GM18951 (cell line): ENCODE results near the gene MCMBP.
"Not testable (repeated sequence)": the region's sequence is repeated elsewhere in the genome, so short reads cannot be mapped to it uniquely, and the experiment has no call there.

ENCODE experiments used
- POLR2A ChIP-seq: IDR thresholded peaks from 4 replicates; pipeline ENCODE4 v1.6.1; 2011; ENCODE audit warnings: mild to moderate bottlenecking; ENCODE audit not compliant: insufficient read length, insufficient read depth; ENCODE audit errors: extremely low read depth
- in situ Hi-C: fragments of 300-500 bp; cut with MboI; formaldehyde crosslinking; loops from one replicate; pipeline ENCODE4 v1.12.0; 2022; ENCODE audit warnings: low sequenced_read_pairs, mixed read lengths, inconsistent platforms; ENCODE audit not compliant: unreplicated experiment

MCMBP gene

DNA sequence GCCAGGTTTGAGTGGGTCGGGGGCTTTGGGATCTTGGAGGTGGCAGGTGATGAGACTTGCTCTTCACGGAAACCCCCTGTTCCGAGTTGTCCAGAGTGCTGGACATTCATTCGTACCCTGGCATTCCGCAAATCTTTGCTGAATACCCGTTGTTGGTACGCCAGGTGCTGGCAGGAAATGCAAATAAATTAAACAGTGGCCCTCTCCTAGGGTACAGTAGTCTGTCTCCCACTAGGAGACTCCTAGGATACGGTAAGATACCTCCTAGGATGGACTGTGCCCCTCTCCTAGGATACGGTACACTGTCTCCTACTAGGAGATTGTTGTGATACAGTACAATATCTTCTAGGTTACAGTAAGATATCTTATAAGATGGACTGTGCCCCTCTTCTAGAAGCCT lies 20.4 kb upstream of the MCMBP start:
- in situ Hi-C loops, result no loop called here
- TF ChIP-seq POLR2A, result no peak

DNA sequence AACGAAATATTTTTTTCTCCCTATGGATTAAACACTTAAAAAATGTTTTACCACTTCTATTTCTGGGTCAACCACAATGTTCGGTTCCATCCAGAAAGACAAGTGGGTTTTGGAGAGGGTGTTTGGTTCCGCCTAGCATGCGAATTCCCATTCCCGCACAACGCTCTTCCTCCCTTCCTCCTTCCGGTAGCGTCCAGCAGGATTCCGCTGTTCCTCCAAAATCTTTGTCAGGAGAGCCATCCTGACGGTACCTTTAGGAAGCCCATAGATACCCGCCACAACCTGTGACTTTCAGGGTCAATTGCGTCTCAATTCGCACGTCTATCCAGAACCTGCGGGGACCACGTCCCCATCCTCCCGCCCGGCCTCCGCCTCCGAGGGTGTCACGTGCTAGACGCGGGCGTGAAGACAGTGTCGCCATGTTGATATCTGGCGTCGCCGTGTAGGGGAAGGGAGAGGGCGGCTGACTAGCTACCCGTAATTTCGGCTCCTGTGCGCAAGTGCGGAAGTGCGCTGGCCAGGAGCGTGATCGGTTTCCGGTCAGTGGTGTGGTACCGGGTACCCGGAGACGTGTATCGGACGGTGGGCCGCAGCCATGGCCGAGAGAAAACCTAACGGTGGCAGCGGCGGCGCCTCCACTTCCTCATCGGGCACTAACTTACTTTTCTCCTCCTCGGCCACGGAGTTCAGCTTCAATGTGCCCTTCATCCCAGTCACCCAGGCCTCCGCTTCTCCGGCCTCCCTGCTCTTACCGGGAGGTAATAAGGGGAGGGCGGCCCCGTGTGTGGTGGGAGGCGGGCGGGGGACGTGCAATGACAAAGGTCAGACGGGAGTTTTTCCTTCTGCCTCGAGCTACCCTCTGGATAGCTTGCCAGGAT lies 19.8 kb upstream of the MCMBP start, which contains the start of gene SEC23IP:
SEC23IP (plus strand) TSS at position 543 of the 878 bp plus-strand sequence; CDS start at position 596, 53 bp downstream.
- peak; percentile 93 for TF ChIP-seq POLR2A
- in situ Hi-C loops, result no loop called here

DNA sequence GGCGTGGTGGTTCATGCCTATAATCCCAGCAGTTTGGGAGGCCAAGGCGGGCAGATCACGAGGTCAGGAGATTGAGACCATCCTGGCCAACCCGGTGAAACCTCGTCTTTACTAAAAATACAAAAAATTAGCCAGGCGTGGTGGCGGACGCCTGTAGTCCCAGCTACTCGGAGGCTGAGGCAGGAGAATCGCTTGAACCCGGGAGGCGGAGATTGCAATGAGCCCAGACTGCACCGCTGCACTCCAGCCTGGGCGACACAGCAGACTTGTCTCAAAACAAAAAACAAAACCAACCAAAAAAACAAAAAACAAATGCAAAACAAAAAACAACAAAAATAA lies 19.2 kb upstream of the MCMBP start:
- in situ Hi-C loops, result not testable (repeated sequence)

DNA sequence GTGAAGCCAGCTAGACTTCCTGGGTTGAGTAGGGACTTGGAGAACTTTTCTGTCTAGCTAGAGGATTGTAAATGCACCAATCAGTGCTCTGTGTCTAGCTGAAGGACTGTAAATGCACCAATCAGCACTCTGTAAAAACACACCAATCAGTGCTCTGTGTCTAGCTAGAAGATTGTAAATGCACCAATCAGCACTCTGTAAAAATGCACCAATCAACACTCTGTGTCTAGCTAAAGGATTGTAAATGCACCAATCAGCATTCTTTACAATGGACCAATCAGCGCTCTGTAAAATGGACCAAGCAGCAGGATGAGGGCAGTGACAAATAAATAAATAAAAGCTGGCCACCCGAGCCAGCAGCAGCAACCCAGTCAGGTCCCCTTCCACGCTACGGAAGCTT lies 17.7 kb upstream of the MCMBP start:
- in situ Hi-C loops, result not testable (repeated sequence)

DNA sequence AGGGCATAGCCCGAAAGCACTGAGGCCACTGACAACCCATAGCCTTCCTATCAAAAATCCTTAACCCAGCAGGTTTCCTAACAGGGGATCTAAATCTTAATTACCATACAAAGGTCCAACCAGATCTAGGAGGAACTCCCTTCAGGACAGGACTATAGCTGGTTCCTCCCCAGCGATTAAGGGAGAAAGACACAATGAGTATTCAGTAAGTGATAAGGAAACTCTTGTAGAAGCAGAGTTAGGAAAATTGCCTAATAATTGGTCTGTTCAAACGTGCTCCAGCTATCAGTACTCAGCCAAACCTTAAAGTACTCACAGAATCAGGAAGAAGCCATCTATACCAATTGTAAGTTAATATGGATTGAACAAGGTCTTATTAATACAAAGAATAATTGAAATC lies 16.6 kb upstream of the MCMBP start:
- in situ Hi-C loops, result not testable (repeated sequence)

DNA sequence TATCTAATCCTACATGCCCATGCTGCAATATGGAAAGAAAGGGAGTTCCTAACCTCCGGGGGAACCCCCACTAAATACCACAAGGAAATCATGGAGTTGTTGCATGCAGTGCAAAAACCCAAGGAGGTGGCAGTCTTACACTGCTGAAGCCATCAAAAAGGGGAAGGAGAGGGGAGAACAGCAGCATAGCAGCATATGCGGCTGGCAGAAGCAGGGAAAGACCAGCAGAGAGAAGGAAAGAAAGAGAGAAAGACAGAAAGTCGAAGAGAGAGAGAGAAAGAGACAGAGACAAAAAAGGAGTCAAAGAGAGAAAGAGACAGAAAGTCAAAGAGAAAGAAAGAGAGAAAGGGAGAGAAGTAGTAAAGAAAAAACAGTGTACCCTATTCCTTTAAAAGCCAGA lies 16.1 kb upstream of the MCMBP start:
- in situ Hi-C loops, result not testable (repeated sequence)

DNA sequence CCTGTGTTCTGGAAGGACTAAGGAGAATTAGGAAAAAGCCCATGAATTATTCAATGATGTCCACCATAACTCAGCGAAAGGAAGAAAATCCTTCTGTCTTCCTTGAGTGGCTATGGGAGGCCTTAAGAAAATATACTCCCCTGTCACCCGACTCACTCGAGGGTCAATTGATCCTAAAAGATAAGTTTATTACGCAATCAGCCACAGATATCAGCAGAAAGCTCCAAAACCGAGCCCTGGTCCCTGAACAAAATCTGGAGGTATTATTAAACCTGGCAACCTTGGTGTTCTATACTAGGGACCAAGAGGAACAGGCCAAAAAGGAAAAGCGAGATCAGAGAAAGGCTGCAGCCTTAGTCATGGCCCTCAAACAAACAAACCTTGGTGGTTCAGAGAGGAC lies 13.4 kb upstream of the MCMBP start:
- in situ Hi-C loops, result not testable (repeated sequence)

DNA sequence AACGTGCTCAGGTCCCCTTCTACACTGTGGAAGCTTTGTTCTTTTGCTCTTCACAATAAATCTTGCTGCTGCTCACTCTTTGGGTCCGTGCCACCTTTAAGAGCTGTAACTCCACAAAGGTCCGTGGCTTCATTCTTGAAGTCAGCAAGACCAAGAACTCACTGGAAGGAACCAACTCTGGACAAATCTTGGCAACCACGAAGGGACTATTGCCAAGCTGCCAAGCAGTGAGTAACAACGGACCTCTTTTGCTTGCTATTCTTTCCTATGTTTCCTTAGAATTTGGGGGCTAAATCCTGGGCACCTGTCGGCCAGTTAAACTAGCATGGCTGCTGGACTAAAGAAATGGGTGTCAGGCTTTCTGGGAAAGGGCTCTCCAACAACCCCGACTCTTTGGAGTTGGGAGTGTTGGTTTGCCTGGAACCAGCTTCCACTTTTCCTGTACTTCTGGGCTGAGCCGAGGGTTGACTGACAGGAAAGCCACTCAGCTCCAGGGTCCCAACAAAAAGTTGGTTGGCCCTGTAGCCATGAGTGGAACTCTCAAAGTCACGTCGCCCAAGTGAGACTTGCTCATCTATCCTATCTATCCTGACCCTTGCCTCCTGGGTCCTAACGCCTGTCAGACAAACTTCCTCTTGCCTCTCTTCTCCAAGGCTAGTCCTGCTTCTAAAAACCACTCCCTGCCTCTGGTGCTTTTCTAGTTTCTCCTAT lies 11.4 kb upstream of the MCMBP start:
- in situ Hi-C loops, result not testable (repeated sequence)

DNA sequence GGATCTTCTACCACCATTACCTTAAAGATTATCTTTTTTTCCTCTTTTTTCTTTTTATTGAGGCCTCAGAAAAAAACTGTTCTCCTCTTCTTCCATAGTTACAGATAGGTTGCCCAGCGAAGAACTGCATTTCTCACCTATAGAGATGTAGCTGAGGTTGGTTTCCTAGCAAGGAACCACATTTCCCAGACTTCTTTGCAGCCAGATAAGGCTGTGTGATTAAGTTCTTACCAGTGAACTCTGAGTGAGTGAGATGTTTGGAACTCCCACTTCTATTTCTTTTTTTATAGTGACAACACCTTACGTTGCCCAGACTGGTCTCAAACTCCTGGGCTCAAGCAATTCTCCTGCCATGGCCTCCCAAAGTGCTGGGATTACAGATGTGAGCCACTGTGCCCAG lies 5.9 kb upstream of the MCMBP start:
- no peak for TF ChIP-seq POLR2A
- in situ Hi-C loops, result no loop called here

DNA sequence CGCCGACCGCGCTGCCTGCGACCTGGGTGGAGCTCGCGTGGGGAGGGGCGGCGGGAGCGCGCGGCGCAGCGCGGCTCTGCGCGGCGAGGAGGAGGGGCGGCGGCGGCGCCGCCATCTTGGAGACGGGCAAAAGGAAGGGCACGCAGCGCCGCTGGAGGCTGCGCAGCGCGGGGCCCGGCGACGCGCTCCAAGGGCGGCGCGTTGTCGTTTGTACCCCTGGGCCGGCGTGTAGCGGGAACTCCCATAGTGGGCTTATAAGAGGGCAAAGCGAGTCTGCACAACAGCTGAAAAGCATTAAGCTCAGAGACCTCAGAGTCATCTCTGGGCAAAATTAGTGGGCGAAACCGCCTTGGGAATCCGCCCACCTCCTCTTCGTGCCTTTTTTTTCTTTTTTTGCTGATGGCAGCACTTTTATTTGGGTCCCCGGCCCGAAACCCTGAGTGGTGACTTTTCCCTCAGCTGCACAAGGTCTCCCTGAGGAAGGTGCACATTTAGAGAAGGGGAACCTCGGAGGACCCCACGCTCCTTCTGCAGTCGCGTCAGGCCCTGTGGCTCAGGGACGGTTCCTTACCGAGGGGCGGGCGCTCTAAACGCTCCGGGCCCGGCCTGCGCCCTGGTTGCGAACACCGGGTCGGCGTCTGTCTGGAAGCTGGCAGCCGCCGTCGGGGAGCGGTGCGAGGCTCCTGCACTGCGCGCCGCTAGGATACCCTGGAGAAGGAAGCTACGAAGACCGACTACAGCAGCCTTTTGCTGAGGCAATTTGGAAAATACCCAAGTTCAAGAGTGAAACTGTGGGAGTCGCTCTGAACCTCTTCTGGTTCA lies 428 bp upstream of the MCMBP start:
- in situ Hi-C loops, result no loop called here
- peak; percentile 77 for TF ChIP-seq POLR2A

DNA sequence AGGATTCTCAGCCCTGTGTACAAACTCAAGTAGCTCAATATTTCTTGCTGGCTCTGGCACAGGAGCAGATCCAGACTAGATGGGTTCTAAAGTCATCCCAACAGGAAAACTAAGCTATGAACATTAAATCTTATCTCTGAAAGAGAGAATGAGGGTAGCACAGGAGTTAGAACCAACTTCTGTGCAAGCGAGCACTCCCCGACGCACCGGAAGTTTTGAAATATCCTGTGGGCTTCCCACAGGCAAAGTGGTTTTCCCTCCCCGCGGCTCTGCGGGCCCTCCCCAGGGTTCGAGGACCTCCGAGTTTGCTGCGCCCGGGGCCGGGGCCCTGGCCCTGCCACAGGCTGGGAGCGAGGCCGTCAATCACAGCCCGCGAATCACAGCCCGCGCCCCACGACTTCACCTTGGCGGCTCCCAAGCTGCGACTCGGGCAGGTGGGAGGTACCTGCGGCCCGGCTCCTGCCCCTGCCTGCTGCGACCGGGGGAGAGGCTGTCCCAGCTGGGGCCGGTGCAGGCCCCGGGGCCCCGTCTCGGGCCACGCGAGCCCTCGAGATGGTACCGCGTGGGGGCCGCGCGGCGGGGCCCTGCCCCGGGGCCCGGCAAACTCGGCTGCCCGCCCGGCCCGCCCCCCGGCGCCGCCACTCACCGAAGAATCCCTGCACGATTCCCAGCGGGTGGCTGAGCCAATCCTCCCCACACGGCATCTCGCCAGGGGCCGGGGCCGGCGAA lies 598 bp downstream of the MCMBP start:
- in situ Hi-C loops, result no loop called here
- TF ChIP-seq POLR2A, result no peak

DNA sequence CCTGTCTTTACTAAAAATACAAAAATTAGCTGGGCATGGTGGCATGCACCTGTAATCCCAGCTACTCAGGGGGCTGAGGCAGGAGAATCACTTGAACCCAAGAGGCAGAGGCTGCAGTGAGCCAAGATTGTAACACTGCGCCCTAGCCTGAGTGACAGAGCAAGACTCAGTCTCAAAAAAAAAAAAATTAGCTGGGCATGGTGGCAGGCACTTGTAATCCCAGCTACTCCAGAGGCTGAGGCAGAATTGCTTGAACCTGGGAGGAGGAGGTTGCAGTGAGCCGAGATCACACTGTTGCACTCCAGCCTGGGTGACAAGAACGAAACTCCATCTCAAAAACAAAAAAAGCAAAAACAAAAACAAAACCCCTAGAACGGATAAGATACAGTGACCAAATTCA lies 3.2 kb downstream of the MCMBP start:
- in situ Hi-C loops, result not testable (repeated sequence)

DNA sequence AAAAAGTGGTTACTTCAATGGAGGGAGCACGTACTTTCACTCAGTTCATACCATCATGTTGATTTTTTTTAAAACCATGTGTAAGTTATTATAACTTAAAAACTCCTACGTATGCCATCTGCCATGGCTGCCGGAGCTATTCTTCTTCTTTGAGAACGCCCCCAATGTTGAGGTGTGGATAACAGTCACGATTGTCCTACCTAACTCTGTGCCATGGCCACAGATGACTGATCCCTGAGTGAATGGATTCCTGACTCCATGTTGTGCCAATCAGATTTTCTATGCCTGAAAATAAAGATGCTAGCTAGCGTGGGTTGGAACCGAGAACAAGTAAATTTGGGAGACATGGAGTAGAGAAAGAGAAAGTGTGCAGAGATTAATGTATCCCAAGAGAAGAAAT lies 5.3 kb downstream of the MCMBP start:
- in situ Hi-C loops, result no loop called here
- TF ChIP-seq POLR2A, result no peak
